Prostate gland (tissue), 2 donors: ENCODE measurements around the gene RUFY4.

Experiments used
- CTCF ChIP-seq, 4 experiments: fragments of 200-600 bp in 2 of 4; fragments of 450-650 bp in 2 of 4; sonication (generic) in 2 of 4; IDR thresholded peaks; 1 replicate in 3 of 4; 2 replicates in 1 of 4; pipeline ENCODE4 v1.5.1; 2016 to 2019; ENCODE audit warnings: antibody characterized with exemption in 4 of 4, mild to moderate bottlenecking in 2 of 4, moderate library complexity in 2 of 4
- POLR2A ChIP-seq: fragments of 450-650 bp; IDR thresholded peaks from one replicate; pipeline ENCODE4 v1.6.1; 2016; ENCODE audit warnings: antibody characterized with exemption, mild to moderate bottlenecking
- POLR2AphosphoS5 ChIP-seq: sonication (generic); formaldehyde crosslinking; IDR thresholded peaks from one replicate; pipeline ENCODE4 v1.6.1; 2017; ENCODE audit warnings: antibody characterized with exemption

GRCh38 chr2:218129458-218130135, 60.5 kb downstream of the RUFY4 start:
- TF ChIP-seq CTCF (IDR thresholded peaks at IDR 0.05) = no peak
- TF ChIP-seq POLR2AphosphoS5 = no peak
- TF ChIP-seq POLR2A = no peak
